T47D (cell line): Measurements from ENCODE around the gene EME1.
"Not testable (repeated sequence)": the region's sequence is repeated elsewhere in the genome, so short reads cannot be mapped to it uniquely, and the experiment has no call there.

ENCODE experiments used
- DNase-seq, 2 experiments: peaks; one replicate each; pipeline versions ENCODE4 v3.0.0 to v3.0.0-alpha.2; 2011 to 2012; ENCODE audit warnings: low read depth in 1 of 2, low spot score in 1 of 2
- JUND ChIP-seq: IDR thresholded peaks from 2 replicates; pipeline ENCODE4 v1.6.1; 2012; ENCODE audit warnings: low read depth
- in situ Hi-C: cut with HindIII; loops from 2 replicates; pipeline ENCODE4 v1.10.0; 2016; ENCODE audit warnings: low sequenced_read_pairs, low pct_unique_long_range_greater_than_20kb

Gene EME1

GRCh38 chr17:50372758-50373556 lies at the start of gene EME1, which contains the start of gene MRPL27:
Gene EME1, plus strand, starts transcription at chr17:50373229. Its CDS starts 1,980 bp downstream, at chr17:50375209.
Gene MRPL27, minus strand, starts transcription at chr17:50373184. Its CDS starts 14 bp downstream, at chr17:50373170.
- no peak for TF ChIP-seq JUND
- in situ Hi-C loops = no loop called here
- peak; percentile 92 to 96 for DNase-seq

- in situ Hi-C loops = no loop called here
- TF ChIP-seq JUND = no peak
- no peak for DNase-seq
These were observed 47.1 kb upstream of the EME1 start for GRCh38 chr17:50325906-50326305.

GRCh38 chr17:50326831-50327364 lies 46.1 kb upstream of the EME1 start:
- DNase-seq = no peak
- in situ Hi-C loops = no loop called here
- no peak for TF ChIP-seq JUND

GRCh38 chr17:50328363-50329325 lies 44.4 kb upstream of the EME1 start:
- no peak for TF ChIP-seq JUND
- no peak for DNase-seq
- in situ Hi-C loops = no loop called here

- no peak for DNase-seq
- in situ Hi-C loops = no loop called here
- no peak for TF ChIP-seq JUND
These were observed 43.3 kb upstream of the EME1 start for GRCh38 chr17:50329716-50330115.

- in situ Hi-C loops = no loop called here
- no peak for TF ChIP-seq JUND
- DNase-seq = no peak
These were observed 42.8 kb upstream of the EME1 start for GRCh38 chr17:50330151-50330775.

- in situ Hi-C loops = no loop called here
- no peak for TF ChIP-seq JUND
- DNase-seq = no peak
These were observed 41.8 kb upstream of the EME1 start for GRCh38 chr17:50331085-50331791.

- DNase-seq = no peak
- no peak for TF ChIP-seq JUND
- in situ Hi-C loops = no loop called here
These were observed 40.8 kb upstream of the EME1 start for GRCh38 chr17:50332196-50332595.

GRCh38 chr17:50333291-50334057 lies 39.6 kb upstream of the EME1 start:
- DNase-seq = peak in 1 of 2 experiments; percentile 54
- in situ Hi-C loops = not testable (repeated sequence)

- in situ Hi-C loops = no loop called here
- no peak for TF ChIP-seq JUND
- DNase-seq = no peak
These were observed 35.1 kb upstream of the EME1 start for GRCh38 chr17:50337956-50338355.

GRCh38 chr17:50338645-50339044 lies 34.4 kb upstream of the EME1 start:
- TF ChIP-seq JUND = no peak
- no peak for DNase-seq
- in situ Hi-C loops = no loop called here
